OCI-LY3 (cell line): ENCODE data around the gene PRICKLE1.

Source experiments
- EZH2phosphoT487 ChIP-seq: fragments of 200-600 bp; shearing (Covaris generic); IDR thresholded peaks from 2 replicates; pipeline ENCODE4 v1.6.1; 2018; ENCODE audit warnings: antibody characterized with exemption, mixed run types, low read depth
- TF ChIP-seq, protein P1 (sequence below): fragments of 200-600, 300-600 bp; sonication (generic); IDR thresholded peaks from 2 replicates; pipeline ENCODE4 v1.5.1; 2014; ENCODE audit warnings: antibody characterized with exemption, low read length, low read depth

DNA sequence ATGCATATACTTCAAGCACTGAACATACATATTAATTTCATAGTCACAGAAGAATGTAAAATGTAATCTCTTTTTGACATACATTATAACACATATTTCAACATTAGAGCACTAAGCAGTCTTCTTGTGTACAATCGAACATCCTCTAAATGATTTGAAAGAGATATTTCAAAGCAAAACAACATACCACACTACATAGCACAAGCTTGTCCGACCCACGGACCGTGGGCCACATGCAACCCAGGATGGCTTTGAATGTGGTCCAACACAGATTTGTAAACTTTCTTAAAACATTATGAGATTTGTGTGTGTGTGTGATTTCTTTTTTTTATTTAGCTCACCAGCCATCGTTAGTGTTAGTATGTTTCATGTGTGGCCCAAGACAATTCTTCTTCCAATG is 7.0 kb downstream of the PRICKLE1 start:
- TF ChIP-seq, protein P1, sequence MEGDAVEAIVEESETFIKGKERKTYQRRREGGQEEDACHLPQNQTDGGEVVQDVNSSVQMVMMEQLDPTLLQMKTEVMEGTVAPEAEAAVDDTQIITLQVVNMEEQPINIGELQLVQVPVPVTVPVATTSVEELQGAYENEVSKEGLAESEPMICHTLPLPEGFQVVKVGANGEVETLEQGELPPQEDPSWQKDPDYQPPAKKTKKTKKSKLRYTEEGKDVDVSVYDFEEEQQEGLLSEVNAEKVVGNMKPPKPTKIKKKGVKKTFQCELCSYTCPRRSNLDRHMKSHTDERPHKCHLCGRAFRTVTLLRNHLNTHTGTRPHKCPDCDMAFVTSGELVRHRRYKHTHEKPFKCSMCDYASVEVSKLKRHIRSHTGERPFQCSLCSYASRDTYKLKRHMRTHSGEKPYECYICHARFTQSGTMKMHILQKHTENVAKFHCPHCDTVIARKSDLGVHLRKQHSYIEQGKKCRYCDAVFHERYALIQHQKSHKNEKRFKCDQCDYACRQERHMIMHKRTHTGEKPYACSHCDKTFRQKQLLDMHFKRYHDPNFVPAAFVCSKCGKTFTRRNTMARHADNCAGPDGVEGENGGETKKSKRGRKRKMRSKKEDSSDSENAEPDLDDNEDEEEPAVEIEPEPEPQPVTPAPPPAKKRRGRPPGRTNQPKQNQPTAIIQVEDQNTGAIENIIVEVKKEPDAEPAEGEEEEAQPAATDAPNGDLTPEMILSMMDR, result no peak
- no peak for TF ChIP-seq EZH2phosphoT487
